ACHN (cell line): ENCODE measurements around the gene SH3BP2.
A peak's percentile ranks its signal among the peaks of the same experiment; 100 is the strongest.

Experiments
- DNase-seq: peaks from one replicate; pipeline ENCODE4 v3.0.0-alpha.2; 2015
- in situ Hi-C: cut with HindIII; loops from 2 replicates; pipeline ENCODE4 v1.10.0; 2017; ENCODE audit warnings: low sequenced_read_pairs, low pct_ligation_motif_present, low pct_unique_long_range_greater_than_20kb

The SH3BP2 gene

DNA sequence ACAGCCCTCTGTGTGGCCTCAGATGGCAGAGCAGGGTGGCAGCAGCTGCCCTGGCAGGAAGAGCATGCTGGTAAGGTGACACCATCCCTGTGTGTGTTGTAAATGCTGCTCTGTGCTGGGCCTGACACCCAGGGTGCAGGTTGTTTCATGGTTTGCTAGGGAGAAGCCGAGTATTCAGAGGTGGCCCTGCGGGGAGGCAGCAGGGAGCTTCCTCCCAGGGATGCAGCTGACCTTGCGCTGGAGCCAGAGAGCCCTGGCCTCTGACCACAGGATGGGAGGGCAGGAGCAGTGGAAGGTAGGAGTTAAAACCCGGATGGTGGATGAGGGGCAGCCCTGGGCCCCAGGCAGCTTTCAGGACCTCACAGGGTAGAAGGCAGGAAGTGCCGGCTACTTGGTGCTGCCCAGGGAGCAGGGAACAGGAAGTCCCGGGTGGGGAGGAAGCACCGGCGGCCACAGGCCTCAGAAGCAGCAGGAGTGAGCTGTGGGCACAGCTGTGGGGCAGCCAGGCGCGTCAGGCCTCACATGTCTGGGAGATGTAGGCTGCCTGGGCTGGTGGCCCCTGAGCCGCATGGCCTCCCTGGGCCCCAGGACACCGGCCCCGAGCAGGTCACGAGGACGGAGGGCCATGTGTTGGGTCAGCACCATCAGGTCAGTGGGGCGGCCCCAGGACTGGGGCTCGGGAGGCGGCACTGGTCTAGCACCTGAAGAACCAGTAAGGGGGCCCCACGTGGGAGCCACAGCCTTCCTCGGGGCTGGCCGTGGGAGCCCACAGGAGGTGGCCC is 19.1 kb downstream of the SH3BP2 start:
- DNase-seq = peak; percentile 84
- in situ Hi-C loops = no loop called here

DNA sequence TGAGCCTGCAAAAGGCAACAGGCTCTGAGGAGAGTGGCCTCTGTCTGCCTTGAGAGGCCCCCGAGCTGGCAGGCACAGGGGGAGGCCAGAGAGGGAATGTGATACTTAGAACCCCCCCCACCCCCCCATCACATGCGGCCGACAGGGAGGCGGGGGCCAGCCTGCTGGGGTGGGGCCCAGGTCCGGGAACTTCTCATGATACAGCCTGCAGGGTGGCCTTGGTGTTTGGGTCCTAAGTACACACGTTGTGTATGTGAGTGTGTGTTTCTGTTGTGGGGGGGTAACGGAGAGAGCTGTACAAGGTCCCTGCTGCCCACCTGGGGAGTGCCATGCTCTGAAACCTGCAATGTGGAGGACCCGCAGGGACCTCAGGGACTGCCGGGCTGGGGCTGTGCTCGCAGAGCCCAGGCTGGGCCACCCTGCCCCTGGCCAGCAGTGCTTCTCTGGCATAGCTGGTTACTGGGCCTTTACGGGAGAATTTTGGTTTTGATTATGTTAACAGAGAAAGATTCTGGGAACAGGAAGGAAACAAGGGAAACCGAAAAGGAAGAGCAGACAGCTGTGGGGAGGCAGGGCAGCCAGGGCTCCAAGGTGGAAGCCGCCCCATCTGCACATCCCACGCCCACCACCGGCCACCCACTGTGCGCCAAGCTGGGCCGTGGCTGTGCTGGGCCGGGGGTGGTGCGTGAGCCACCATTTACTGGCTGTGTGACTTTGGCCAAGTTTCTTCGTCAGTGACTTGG is 19.9 kb downstream of the SH3BP2 start:
- in situ Hi-C loops = no loop called here

DNA sequence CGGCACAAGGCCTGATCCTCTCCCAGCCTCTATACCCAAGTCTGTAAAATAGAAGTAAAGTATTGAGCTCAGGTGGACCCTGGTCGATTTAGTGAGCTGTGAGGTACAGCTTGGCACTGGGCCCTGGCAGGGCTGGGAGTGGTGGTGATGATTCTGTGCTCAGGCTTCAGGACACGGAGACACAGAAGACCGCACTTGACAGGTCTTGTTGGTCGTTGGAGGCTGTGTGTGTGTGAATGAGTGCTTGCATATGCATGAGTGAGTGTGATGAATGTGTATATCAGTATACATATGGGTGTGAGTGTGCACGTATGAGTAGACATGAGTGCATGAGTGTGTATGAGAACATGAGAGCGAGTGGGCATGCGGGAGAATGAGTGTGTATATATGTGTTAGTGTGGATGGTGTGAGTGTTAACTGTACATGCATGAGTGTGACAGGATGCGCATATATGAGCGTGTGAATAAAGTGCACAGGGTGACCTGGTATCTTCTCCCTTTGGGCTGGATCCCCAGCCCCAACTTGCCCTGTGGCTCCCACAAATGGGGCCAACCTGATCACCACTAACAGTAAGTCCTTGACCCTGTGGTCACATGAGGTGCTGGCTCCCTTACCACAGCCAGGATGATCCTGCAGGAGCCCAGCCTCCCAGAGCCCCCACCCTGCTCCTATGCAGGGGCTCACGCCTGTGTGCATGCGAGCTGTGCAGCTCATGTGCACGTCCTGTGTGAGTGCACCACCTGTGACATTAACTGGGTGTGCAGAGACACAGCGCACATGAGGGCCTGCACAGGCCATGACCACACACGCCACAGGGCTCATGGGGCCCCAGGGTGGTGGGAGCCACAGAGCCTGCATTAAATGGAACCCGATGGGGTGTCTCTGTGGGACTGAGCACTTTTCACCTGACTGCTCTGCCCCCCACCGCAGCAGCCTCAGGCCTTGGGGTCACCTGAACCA is 20.8 kb downstream of the SH3BP2 start:
- no peak for DNase-seq
- in situ Hi-C loops = no loop called here

More for the DNA sequence above, 19.9 kb downstream of the SH3BP2 start:
- no peak for DNase-seq

DNA sequence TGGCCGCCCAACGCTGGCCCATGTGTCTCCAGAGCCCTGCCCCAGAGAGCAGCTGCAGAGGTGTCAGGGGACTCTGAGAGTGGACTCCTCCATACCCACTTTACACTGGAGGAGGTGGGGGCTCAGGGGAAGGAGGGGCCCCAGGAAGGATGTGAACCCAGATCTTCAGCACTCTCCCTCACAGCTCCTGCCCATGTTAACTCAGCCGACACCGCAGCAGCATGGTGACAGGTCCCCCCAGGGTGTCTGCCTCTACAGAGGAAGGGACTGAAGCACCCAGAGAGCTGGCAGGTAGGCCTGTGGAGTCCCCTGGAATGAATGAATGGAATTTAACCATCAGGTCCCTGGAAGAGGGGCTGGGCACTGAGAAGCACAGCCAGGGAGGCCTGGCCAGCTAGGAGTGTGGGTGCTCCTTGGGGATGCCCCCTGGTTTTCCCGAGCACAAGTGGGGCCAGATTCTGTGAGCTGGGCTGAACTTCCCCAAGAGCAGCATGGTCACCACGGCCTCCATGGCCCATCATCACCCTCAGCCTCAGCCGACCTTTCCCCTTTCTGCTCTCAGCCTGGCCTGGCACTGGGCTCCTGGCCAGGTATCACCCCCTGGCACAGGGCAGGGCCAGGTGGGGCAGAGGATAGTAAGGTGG is 21.9 kb downstream of the SH3BP2 start:
- no peak for DNase-seq
- in situ Hi-C loops = no loop called here

DNA sequence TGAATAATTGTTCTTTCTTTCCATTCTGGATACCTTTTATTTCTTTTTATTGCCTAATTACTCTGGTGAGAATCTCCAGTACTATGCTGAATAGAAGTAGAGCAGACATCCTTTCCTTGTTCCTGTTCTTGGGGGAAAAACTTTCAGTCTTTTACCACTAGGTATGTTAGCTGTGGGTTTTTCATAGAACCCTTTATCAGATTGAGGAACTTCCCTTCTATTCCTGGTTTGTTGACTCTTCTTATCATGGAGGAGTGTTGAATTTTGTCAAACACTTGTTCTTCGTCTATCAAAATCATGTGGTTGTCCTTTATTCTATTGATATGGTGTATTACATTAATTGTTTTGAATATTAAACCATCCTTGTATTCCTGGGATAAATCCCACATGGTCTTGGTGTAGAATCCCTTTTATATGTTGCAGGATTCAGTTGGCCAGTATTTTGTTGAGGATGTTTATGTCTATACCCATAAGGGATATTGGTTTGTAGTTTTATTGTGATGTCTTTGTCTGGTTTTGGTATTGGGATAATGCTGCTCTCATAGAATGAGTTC is 23.6 kb downstream of the SH3BP2 start:
- in situ Hi-C loops = no loop called here
- DNase-seq = no peak

DNA sequence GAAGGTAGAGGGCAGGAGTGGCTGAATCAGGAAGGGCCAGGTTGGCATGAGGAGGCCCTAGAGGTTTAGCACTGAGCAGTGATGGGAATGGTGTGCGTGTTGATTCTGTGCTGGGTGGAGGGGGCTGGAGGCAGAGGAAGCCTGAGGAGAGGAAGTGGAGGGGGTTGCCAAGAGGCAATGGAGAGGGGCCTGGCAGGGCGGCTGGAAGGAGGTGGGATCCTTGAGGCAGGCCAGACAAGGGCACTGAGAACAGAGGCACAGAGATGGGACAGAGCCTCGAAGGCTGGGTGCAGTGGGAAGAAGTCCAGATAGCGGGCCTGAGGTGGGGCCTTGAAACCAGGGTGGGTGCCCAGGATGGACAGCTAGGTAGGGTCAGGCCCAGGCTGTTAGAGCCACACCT is 24.3 kb downstream of the SH3BP2 start:
- no peak for DNase-seq
- in situ Hi-C loops = no loop called here

DNA sequence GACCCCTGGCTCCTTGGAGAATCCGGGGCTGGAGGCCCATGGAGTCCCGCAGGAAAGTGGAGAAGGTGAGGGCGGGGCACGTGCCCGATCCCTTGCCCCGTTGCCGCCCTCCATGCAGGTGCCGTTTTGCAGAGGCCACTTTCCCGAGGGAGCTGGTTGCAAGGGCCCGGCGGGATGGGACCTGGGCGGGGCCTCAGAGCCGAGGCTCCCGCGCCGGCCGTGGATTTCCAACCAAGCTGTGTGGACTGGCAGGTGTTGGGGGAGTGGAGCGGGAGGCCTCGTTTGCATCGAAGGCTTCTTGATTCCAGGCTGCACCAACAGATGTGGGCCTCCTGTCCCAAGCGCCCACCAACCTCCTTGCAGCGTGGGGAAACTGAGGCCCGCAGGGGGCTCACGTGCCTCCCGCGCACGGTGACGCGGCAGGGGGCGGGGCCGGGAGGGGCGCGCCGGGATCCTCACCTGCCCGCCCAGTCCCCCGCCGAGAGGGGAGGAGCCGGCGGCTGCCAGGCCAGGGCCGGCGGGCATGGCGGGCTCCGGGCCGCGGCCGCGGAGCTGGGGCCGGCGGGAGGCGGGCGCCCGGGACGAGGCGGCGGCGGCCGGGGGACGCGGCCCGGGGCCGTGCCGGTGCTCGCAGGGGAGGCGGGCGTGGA is 24.9 kb downstream of the SH3BP2 start:
- in situ Hi-C loops = no loop called here
- DNase-seq = peak; percentile 51

DNA sequence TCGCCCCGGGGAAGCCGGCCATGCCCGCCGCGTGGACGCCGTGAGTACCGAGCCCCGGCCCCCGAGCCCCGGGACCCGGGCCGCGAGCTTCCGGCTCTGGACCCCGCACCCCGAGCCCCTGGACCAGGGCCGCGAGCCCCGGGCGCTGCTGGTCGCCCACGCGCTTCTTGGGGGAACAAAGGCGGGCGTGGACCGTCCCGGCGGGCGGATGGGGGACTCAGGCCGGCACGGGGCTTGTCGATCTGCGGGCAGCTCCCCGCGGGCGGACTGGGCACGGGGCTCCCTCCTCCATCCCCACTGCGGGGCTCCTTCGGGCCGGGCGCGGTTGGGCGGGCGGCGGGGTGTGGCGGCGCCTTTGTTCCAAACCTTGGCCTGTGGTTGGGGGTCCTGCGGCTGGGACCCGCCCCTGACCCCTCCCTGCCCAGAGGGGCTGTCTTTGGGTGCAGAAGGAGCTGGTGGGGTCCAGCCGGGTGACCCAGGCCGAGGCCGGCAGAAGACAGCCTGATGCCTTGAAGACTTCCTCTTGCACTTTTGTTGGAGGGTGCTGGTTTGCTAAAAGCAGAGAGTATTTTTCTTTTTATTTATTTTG is 25.6 kb downstream of the SH3BP2 start:
- in situ Hi-C loops = no loop called here
- no peak for DNase-seq

DNA sequence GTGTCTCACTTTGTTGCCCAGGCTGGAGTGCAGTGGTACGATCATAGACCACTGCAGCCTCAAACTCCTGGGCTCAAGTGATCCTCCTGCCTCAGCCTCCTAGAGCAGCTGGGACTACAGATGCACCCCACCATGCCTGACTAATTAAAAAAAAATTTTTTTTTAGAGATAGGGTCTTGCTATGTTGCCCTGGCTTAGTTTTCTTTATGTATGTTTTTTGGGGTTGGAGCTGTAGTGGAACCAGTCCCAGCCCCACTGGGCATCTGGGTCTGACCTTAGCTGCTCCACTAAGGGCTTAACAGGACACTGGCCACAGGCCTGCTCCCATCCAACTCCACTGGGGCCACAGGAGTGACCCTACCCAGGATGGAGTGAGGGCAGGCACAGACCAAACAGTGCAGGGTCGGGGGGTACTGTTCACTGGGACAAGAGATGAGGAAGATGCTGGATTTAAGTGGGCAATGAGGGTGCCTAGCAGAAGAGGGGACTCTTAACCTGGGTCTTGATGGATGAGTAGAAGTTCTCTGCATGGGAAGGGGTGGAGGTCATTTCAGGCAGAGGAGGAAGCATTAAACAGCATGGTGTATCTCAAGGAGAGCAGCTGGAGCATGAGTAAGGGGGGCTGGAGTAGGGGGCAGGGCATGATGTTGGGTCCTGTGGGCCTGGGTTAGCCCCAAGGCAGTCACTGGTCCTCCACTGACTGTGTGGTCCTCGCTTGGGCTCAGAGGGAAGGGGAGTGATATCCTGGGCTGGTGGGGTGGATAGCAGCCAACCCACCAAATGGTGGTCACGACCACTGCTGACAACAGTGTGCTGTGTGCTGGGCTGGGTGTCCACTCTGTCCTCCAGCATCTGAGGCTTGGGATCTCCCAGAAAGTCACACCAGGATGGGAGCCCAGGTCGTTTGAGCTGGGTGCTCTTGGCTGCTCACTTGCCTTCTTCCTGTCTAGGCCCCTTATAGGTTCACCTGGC is 26.6 kb downstream of the SH3BP2 start:
- in situ Hi-C loops = no loop called here
- no peak for DNase-seq

DNA sequence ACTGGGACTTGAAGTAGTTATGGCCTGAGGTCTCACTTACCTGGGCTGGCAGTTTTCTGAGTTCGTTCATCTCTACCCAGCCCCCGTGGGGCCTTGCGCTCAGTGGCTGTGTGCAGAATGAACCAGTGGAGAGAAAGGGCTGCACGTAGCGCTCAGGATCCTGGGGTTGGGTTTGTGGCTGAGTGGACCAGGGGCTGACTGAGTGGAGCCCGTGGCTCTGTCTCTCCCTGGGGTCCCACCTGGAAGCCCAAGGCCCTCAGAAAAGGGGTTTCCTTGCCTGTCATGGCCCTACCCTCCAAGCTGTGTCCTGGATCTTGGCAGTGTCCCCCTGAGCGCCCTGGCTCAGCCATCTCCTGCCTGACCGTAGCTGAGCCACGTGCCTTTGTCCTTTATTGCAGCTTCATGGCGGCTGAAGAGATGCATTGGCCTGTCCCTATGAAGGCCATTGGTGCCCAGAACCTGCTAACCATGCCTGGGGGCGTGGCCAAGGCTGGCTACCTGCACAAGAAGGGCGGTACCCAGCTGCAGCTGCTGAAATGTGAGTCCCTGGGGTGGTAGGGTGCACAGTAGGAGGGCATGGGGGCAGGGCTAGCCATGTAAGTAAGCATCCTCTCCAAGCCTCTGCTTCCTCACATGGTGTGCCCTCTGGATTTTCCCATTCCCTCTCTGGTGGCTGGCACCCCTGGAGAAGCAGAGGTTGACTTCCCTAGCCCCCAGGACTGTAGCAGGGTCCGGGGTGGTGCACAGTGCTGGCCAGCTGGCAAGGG is 27.5 kb downstream of the SH3BP2 start:
- in situ Hi-C loops = no loop called here

DNA sequence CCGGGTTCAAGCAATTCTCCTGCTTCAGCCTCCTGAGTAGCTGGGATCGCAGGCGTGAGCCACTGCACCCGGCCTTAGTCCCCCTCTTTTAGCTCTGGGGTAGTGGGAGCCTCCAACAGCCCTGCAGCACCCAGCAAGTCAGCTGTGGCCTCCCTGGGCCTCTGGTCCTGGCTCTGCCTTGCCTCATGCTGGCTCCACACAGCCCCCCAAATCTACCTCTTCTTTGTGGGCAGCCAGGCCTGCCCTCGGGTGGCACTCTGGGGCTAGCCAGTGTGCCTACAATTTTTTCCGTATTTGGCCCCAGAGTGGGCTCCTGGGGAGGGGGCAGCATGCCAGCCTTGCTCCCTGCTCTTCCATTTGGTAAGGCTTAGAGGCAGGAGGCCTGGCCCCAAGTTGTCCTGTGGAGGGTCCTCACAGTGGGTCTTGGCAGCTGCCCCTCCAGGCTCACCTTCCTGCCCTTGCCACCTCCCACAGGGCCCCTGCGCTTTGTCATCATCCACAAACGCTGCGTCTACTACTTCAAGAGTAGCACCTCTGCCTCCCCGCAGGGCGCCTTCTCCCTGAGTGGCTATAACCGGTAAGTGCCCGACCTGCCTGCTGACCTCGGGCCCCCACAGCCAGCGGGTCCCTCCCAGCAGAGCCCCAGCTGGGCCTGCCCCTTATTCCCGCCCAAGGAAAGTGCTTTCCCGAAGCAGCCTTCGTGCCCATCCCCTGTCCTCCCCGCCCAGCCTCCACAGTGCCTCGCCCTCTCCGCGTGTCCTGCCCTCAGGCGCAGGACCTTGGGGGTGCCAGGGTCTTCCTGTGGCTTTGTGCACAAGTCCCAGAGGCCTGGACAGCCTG is 29.8 kb downstream of the SH3BP2 start:
- in situ Hi-C loops = no loop called here
- no peak for DNase-seq

More for the DNA sequence above, 27.5 kb downstream of the SH3BP2 start:
- no peak for DNase-seq

DNA sequence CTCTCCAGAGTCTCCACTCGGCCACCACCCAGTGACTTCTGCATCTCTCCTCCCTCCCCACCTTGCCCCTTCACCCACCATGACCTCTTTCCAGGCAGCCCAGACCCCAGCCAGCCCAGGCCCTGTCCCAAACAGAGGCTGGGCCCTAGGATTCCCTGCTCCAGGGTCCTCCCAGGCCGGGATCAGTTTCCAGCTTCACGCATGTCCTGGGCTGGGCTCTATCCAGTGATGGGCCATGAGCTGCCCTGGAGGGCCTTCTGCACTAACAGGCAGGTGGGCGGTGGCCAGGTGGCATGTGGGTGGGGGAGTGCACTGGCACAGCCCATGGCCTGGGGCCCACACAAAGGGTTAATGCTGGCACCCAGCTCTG is 30.4 kb downstream of the SH3BP2 start:
- no peak for DNase-seq
- in situ Hi-C loops = no loop called here

DNA sequence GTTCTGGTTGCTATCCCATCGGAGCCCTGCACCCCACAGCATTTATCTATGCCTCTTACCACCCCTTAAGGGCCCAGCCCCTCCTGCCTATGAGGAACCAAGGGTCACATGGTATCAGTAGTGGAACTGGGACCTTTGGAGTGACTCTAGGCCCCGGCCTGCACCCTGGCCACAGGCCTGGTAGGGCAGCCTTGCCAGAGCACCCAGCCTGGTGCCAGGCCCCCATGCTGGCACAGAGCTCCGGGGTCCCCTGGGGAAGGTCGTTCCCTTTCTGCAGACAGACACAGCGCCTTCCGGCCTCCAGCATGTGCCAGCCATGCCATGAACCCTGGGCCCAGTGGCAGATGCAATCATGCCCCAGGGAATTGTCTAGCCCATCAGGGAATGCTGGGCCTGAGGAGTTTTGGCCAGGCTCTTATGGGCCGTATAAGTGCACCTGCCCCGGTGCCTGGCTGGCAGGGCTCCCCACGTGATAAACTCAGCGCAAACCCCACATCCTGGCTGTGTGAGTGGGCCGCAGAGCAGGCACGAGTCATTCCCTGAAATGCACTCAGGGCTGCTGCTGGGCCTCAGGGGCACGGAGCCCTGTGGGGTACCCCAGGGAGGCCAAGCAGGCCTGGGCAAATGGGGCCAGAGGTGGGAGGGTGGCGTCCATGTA is 30.9 kb downstream of the SH3BP2 start:
- no peak for DNase-seq
- in situ Hi-C loops = no loop called here

DNA sequence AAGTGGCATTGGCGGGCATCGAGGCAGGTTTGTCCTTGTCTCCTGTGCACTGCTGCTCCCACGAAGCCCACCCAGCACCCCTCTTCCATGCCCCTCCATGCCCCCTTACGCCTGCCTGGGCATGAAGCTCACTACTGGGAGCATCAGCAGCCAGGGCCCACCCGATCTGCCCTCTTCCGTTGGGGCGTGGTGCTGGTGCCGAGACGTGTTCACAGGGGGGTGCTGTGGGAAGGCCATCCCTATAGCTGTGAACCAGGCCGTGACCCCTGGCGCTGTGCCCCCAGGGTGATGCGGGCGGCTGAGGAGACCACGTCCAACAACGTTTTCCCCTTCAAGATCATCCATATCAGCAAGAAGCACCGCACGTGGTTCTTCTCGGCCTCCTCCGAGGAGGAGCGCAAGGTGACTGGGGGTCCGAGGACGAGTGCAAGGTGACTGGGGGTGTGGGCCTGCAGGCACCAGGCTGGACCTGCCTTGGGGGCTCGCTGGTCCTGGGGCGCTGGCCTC is 31.5 kb downstream of the SH3BP2 start:
- DNase-seq = no peak

More for the DNA sequence above, 31.5 kb downstream of the SH3BP2 start:
- in situ Hi-C loops = no loop called here
